ENCODE results near the gene RBM12. TPM values are rescaled to one million over a fixed set of nuclear protein-coding genes. Genes with fewer than 3 reads are reported as not detected.

The RBM12 gene
- total RNA-seq, 4 donors from 2014 or later, result 24.7 to 33.8 (median 29.3) TPM

- H3K27me3 ChIP-seq, result no peaks in the 10 kb centered on the region
- no peaks in the 10 kb centered on the region for H3K36me3 ChIP-seq
- peak within 1 kb of the TSS; percentile 90 to 98 (median 96) for H3K27ac ChIP-seq
- intact Hi-C loops (cut with DNase I; ENCODE audit: low total_unique reads) (loop anchor here (2.0 kb wide), 1 partner anchor 49 kb away; the partner anchor contains the start of genes CPNE1 and RBM12), in situ Hi-C loops (cut with MboI; ENCODE audit: low pct_ligation_motif_present in 1 of 4, low pct_unique_long_range_greater_than_20kb in 1 of 4, low sequenced_read_pairs in 3 of 4) (no loop called here)
- TF ChIP-seq, protein P1, sequence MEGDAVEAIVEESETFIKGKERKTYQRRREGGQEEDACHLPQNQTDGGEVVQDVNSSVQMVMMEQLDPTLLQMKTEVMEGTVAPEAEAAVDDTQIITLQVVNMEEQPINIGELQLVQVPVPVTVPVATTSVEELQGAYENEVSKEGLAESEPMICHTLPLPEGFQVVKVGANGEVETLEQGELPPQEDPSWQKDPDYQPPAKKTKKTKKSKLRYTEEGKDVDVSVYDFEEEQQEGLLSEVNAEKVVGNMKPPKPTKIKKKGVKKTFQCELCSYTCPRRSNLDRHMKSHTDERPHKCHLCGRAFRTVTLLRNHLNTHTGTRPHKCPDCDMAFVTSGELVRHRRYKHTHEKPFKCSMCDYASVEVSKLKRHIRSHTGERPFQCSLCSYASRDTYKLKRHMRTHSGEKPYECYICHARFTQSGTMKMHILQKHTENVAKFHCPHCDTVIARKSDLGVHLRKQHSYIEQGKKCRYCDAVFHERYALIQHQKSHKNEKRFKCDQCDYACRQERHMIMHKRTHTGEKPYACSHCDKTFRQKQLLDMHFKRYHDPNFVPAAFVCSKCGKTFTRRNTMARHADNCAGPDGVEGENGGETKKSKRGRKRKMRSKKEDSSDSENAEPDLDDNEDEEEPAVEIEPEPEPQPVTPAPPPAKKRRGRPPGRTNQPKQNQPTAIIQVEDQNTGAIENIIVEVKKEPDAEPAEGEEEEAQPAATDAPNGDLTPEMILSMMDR (IDR thresholded peaks at IDR 0.05), result no peak
- TF ChIP-seq POLR2AphosphoS5 (IDR thresholded peaks at IDR 0.05) (peak; percentile 72 to 87 (median 78)), EP300 (IDR thresholded peaks at IDR 0.05; ENCODE audit: low read depth) (peak; percentile 17), POLR2A (IDR thresholded peaks at IDR 0.05) (peak; percentile 86)
- WGBS, 2 donors (ENCODE audit: low coverage in 1 of 2), result 0 to 1% methylated on average over 1 to 58 of the region's 68 CpGs
- peaks cover 12 to 47% (median 37%) of the 10 kb centered on the region in 4 donors for H3K4me1 ChIP-seq
- no peaks in the 10 kb centered on the region for H3K9me3 ChIP-seq
- H3K4me3 ChIP-seq, result peak within 1 kb of the TSS; percentile 44 to 64 (median 57)
- DNase-seq, result peak; percentile 100
Measured at GRCh38 chr20:35615667-35616464, 48.8 kb downstream of the RBM12 start, which contains the start of gene SPAG4. Gene SPAG4 (plus strand): TSS chr20:35615829. CDS start chr20:35616004, 175 bp downstream.

GRCh38 chr20:35611482-35611881 lies 53.2 kb downstream of the RBM12 start:
- Histone ChIP-seq H3K36me3 (no peaks in the 10 kb centered on the region), H3K27me3 (no peaks in the 10 kb centered on the region), H3K27ac (peak overlapping the region in 1 of 4 donors; percentile 65), H3K4me1 (peaks cover 0 to 15% (median 9%) of the 10 kb centered on the region in 4 donors), H3K4me3 (no peak overlapping the region), H3K9me3 (no peaks in the 10 kb centered on the region)
- no peak for DNase-seq
- whole genome bisulfite sequencing, 2 donors (ENCODE audit: low coverage in 1 of 2), result 93% methylated on average over 2 of the region's 2 CpGs; no CpG with 5 or more reads in 1 of the 2 donors
- in situ Hi-C loops (cut with MboI; ENCODE audit: low pct_ligation_motif_present in 1 of 4, low pct_unique_long_range_greater_than_20kb in 1 of 4, low sequenced_read_pairs in 3 of 4), result no loop called here
- TF ChIP-seq, protein P1 (IDR thresholded peaks at IDR 0.05), result no peak
- TF ChIP-seq POLR2A (IDR thresholded peaks at IDR 0.05) (no peak), POLR2AphosphoS5 (IDR thresholded peaks at IDR 0.05) (no peak), EP300 (IDR thresholded peaks at IDR 0.05; ENCODE audit: low read depth) (no peak)
- intact Hi-C loops (cut with DNase I; ENCODE audit: low total_unique reads), result no loop called here

GRCh38 chr20:35610833-35611427 lies 53.8 kb downstream of the RBM12 start:
- intact Hi-C loops (cut with DNase I; ENCODE audit: low total_unique reads), result no loop called here
- 88 to 93% methylated on average over 3 to 9 of the region's 9 CpGs for WGBS, 2 donors (ENCODE audit: low coverage in 1 of 2)
- Histone ChIP-seq H3K4me3 (no peak overlapping the region), H3K27me3 (no peaks in the 10 kb centered on the region), H3K4me1 (peaks cover 0 to 15% (median 8%) of the 10 kb centered on the region in 4 donors), H3K36me3 (no peaks in the 10 kb centered on the region), H3K9me3 (no peaks in the 10 kb centered on the region), H3K27ac (peak overlapping the region in 1 of 4 donors; percentile 65)
- in situ Hi-C loops (cut with MboI; ENCODE audit: low pct_ligation_motif_present in 1 of 4, low pct_unique_long_range_greater_than_20kb in 1 of 4, low sequenced_read_pairs in 3 of 4), result no loop called here
- TF ChIP-seq, protein P1 (IDR thresholded peaks at IDR 0.05), result no peak
- no peak for TF ChIP-seq EP300 (IDR thresholded peaks at IDR 0.05; ENCODE audit: low read depth)
- no peak for TF ChIP-seq POLR2A (IDR thresholded peaks at IDR 0.05)
- TF ChIP-seq POLR2AphosphoS5 (IDR thresholded peaks at IDR 0.05), result no peak
- no peak for DNase-seq

Data from transverse colon (tissue), 4 donors.